Measurements from ENCODE around the gene SCUBE1. TPM values are rescaled to one million over a fixed set of nuclear protein-coding genes. Genes with fewer than 3 reads are reported as not detected.

The SCUBE1 gene
- total RNA-seq, 1 experiment from 2014 or later: 0.54 TPM

GRCh38 chr22:43331698-43332097, 11.5 kb downstream of the SCUBE1 start:
- Mint-ChIP-seq H3K9me3 (ENCODE audit: low read depth, unreplicated experiment) (no peaks in the 10 kb centered on the region), H3K4me3 (ENCODE audit: low read depth, unreplicated experiment) (no peak overlapping the region), H3K36me3 (ENCODE audit: insufficient read depth, unreplicated experiment) (no peaks in the 10 kb centered on the region), H3K27me3 (ENCODE audit: unreplicated experiment) (peaks cover 6% of the 10 kb centered on the region), H3K4me1 (ENCODE audit: low read depth, unreplicated experiment) (peaks cover 2% of the 10 kb centered on the region), H3K27ac (ENCODE audit: unreplicated experiment) (no peak overlapping the region)
- no TSS peak for BruUV-seq (replicated peaks)
- TF ChIP-seq CTCF (IDR thresholded peaks at IDR 0.05; ENCODE audit: unreplicated experiment): no peak
- intact Hi-C loops (cut with micrococcal nuclease; ENCODE audit: unreplicated experiment): no loop called here
- no peak for DNase-seq
- CTCF ChIA-PET: no interaction called here

GRCh38 chr22:43331069-43331451, 12.1 kb downstream of the SCUBE1 start:
- no peak for TF ChIP-seq CTCF (IDR thresholded peaks at IDR 0.05; ENCODE audit: unreplicated experiment)
- H3K9me3 Mint-ChIP-seq (ENCODE audit: low read depth, unreplicated experiment): no peaks in the 10 kb centered on the region
- CTCF ChIA-PET: no interaction called here
- no peaks in the 10 kb centered on the region for H3K36me3 Mint-ChIP-seq (ENCODE audit: insufficient read depth, unreplicated experiment)
- no TSS peak for BruUV-seq (replicated peaks)
- peaks cover 6% of the 10 kb centered on the region for H3K4me1 Mint-ChIP-seq (ENCODE audit: low read depth, unreplicated experiment)
- DNase-seq: no peak
- intact Hi-C loops (cut with micrococcal nuclease; ENCODE audit: unreplicated experiment): no loop called here
- H3K27ac Mint-ChIP-seq (ENCODE audit: unreplicated experiment): no peak overlapping the region
- H3K4me3 Mint-ChIP-seq (ENCODE audit: low read depth, unreplicated experiment): no peak overlapping the region
- H3K27me3 Mint-ChIP-seq (ENCODE audit: unreplicated experiment): peaks cover 13% of the 10 kb centered on the region

DNA sequence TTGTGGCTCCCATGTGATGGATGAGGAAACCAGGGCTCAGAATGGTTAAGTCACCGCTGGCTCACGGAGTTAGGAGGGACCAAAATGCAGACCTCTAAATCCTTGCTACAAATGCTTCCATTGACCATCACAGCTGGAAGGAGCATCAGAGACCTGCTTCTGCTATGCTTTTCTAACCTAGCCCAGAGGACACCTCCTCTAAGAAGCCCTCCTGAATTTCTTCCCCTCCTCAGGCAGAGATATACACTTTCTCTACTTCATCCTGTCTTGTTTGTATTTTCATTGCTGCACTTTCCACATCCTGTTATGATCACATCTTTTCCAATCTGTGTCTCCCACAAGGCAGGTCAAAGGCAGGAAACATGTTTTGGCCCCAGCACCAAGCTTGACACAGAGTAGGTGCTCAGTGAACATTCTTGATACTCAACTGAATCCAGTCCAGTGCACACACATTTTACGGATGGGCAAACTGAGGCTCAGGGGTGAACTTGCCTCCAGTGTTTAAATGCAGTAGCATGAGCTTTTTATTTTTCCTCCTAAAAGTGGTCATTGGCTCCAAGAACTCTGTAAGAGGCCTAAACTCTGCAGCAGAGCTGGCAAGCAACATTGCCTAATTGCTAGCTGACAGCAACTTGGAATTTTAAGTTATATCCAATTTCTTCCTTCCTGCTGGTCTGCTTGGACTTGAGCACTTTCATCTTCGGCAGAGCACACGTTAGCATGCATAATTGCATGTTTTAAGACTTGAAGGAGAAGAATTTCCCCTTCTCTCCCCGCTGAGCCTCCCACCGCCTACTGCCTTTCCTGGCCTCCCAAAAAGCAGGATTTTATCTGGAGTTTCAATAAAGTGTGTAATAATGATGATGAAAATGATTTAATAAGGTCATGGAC, 12.7 kb downstream of the SCUBE1 start:
- TF ChIP-seq CTCF (IDR thresholded peaks at IDR 0.05; ENCODE audit: unreplicated experiment): no peak
- peaks cover 14% of the 10 kb centered on the region for H3K27me3 Mint-ChIP-seq (ENCODE audit: unreplicated experiment)
- no peaks in the 10 kb centered on the region for H3K36me3 Mint-ChIP-seq (ENCODE audit: insufficient read depth, unreplicated experiment)
- no peaks in the 10 kb centered on the region for H3K9me3 Mint-ChIP-seq (ENCODE audit: low read depth, unreplicated experiment)
- no peak overlapping the region for H3K4me3 Mint-ChIP-seq (ENCODE audit: low read depth, unreplicated experiment)
- H3K27ac Mint-ChIP-seq (ENCODE audit: unreplicated experiment): no peak overlapping the region
- no peak for DNase-seq
- intact Hi-C loops (cut with micrococcal nuclease; ENCODE audit: unreplicated experiment): no loop called here
- H3K4me1 Mint-ChIP-seq (ENCODE audit: low read depth, unreplicated experiment): peaks cover 6% of the 10 kb centered on the region
- no TSS peak for BruUV-seq (replicated peaks)
- CTCF ChIA-PET: no interaction called here

- peaks cover 14% of the 10 kb centered on the region for H3K27me3 Mint-ChIP-seq (ENCODE audit: unreplicated experiment)
- H3K36me3 Mint-ChIP-seq (ENCODE audit: insufficient read depth, unreplicated experiment): no peaks in the 10 kb centered on the region
- H3K9me3 Mint-ChIP-seq (ENCODE audit: low read depth, unreplicated experiment): no peaks in the 10 kb centered on the region
- no peak for TF ChIP-seq CTCF (IDR thresholded peaks at IDR 0.05; ENCODE audit: unreplicated experiment)
- no peak overlapping the region for H3K4me3 Mint-ChIP-seq (ENCODE audit: low read depth, unreplicated experiment)
- H3K4me1 Mint-ChIP-seq (ENCODE audit: low read depth, unreplicated experiment): peaks cover 6% of the 10 kb centered on the region
- intact Hi-C loops (cut with micrococcal nuclease; ENCODE audit: unreplicated experiment): no loop called here
- BruUV-seq (replicated peaks): no TSS peak
- CTCF ChIA-PET: no interaction called here
- no peak for DNase-seq
- H3K27ac Mint-ChIP-seq (ENCODE audit: unreplicated experiment): no peak overlapping the region
Measured at GRCh38 chr22:43329061-43329460, 14.1 kb downstream of the SCUBE1 start.
